ENCODE results near the gene TSSK3.

- TF ChIP-seq, protein P1, sequence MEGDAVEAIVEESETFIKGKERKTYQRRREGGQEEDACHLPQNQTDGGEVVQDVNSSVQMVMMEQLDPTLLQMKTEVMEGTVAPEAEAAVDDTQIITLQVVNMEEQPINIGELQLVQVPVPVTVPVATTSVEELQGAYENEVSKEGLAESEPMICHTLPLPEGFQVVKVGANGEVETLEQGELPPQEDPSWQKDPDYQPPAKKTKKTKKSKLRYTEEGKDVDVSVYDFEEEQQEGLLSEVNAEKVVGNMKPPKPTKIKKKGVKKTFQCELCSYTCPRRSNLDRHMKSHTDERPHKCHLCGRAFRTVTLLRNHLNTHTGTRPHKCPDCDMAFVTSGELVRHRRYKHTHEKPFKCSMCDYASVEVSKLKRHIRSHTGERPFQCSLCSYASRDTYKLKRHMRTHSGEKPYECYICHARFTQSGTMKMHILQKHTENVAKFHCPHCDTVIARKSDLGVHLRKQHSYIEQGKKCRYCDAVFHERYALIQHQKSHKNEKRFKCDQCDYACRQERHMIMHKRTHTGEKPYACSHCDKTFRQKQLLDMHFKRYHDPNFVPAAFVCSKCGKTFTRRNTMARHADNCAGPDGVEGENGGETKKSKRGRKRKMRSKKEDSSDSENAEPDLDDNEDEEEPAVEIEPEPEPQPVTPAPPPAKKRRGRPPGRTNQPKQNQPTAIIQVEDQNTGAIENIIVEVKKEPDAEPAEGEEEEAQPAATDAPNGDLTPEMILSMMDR (IDR thresholded peaks at IDR 0.05): no peak
- TF ChIP-seq, protein P2, sequence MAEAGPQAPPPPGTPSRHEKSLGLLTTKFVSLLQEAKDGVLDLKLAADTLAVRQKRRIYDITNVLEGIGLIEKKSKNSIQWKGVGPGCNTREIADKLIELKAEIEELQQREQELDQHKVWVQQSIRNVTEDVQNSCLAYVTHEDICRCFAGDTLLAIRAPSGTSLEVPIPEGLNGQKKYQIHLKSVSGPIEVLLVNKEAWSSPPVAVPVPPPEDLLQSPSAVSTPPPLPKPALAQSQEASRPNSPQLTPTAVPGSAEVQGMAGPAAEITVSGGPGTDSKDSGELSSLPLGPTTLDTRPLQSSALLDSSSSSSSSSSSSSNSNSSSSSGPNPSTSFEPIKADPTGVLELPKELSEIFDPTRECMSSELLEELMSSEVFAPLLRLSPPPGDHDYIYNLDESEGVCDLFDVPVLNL (CRISPR knock-in tag; IDR thresholded peaks at IDR 0.05; ENCODE audit: borderline replicate concordance, low read depth): no peak
- TF ChIP-seq, protein P3, sequence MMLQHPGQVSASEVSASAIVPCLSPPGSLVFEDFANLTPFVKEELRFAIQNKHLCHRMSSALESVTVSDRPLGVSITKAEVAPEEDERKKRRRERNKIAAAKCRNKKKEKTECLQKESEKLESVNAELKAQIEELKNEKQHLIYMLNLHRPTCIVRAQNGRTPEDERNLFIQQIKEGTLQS (CRISPR knock-in tag; conservative IDR thresholded peaks at IDR 0.05): no peak
- TF ChIP-seq FOXK1 (CRISPR knock-in tag; IDR thresholded peaks at IDR 0.05) (no peak), KAT7 (CRISPR knock-in tag; IDR thresholded peaks at IDR 0.05; ENCODE audit: borderline replicate concordance) (no peak), NFATC4 (CRISPR knock-in tag; IDR thresholded peaks at IDR 0.05) (no peak), JUN (CRISPR knock-in tag; IDR thresholded peaks at IDR 0.05) (no peak), RELA (CRISPR knock-in tag; IDR thresholded peaks at IDR 0.05; ENCODE audit: borderline replicate concordance) (no peak)
- TF ChIP-seq, protein P4, sequence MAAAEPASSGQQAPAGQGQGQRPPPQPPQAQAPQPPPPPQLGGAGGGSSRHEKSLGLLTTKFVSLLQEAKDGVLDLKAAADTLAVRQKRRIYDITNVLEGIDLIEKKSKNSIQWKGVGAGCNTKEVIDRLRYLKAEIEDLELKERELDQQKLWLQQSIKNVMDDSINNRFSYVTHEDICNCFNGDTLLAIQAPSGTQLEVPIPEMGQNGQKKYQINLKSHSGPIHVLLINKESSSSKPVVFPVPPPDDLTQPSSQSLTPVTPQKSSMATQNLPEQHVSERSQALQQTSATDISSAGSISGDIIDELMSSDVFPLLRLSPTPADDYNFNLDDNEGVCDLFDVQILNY (CRISPR knock-in tag; IDR thresholded peaks at IDR 0.05): no peak
Measured at GRCh38 chr1:32338637-32339145, 23.6 kb upstream of the TSSK3 start.
